ENCODE results near the gene RAE1.

DNA sequence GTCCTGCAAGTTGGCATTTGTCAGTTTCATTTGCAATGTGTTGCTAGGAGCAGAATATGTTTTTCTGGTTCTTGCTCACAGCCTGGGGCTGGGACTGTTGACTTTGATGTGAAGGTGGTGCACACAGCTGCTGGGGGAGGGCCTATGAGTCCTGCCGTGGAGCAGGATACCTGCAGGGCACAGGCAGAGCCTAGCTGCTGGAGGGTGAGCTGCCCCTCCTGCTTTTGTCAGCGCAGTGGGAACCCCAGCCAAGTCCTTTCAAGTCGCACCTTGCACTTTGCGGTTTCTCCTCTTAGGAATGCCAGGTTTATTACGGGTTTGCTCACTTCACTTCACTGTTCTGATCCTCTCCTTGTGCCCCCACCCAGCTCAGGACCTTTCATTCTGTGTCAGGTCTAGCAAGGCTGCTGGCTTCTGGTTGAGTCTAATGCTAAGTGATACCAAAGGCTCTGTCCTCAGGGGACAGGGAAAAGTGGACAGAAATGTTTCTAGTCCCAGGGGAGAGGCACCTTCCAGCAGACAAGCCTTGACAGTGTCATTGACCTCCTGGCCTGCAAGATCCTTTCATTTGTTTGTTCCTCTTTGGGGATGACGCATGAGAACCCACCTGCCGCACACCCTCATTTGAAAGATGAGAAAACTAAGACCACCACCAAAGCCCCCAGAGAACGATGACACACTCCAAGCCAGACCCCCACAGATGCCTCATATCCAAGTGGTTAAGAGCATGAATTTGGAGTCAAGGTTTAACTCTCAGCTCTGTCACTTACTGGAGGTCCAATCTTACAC is 24.2 kb upstream of the RAE1 start:
- TF ChIP-seq, protein P1, sequence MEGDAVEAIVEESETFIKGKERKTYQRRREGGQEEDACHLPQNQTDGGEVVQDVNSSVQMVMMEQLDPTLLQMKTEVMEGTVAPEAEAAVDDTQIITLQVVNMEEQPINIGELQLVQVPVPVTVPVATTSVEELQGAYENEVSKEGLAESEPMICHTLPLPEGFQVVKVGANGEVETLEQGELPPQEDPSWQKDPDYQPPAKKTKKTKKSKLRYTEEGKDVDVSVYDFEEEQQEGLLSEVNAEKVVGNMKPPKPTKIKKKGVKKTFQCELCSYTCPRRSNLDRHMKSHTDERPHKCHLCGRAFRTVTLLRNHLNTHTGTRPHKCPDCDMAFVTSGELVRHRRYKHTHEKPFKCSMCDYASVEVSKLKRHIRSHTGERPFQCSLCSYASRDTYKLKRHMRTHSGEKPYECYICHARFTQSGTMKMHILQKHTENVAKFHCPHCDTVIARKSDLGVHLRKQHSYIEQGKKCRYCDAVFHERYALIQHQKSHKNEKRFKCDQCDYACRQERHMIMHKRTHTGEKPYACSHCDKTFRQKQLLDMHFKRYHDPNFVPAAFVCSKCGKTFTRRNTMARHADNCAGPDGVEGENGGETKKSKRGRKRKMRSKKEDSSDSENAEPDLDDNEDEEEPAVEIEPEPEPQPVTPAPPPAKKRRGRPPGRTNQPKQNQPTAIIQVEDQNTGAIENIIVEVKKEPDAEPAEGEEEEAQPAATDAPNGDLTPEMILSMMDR (IDR thresholded peaks at IDR 0.05), result no peak
- no peak for TF ChIP-seq POLR2A (IDR thresholded peaks at IDR 0.05)
